ENCODE measurements around the gene TLR5.

- TF ChIP-seq ZFP3 (CRISPR knock-in tag; IDR thresholded peaks at IDR 0.05) (no peak), ZNF8 (CRISPR knock-in tag; IDR thresholded peaks at IDR 0.05) (no peak), CREB5 (CRISPR knock-in tag; IDR thresholded peaks at IDR 0.05; ENCODE audit: low read depth) (no peak), TCF4 (CRISPR knock-in tag; IDR thresholded peaks at IDR 0.05; ENCODE audit: borderline replicate concordance) (no peak)
These were observed 12.1 kb upstream of the TLR5 start for GRCh38 chr1:223155153-223155552.
